GDM1 (cell line): ENCODE data around the gene EXOC4.
"Not testable (repeated sequence)": the region's sequence is repeated elsewhere in the genome, so short reads cannot be mapped to it uniquely, and the experiment has no call there.

Experiments
- DNase-seq: peaks from one replicate; lab custom pipeline; 2025; lab: John Stamatoyannopoulos, UW

Gene EXOC4

GRCh38 chr7:133750287-133750686 is 497.4 kb downstream of the EXOC4 start:
- no peak for DNase-seq

- no peak for DNase-seq
These were observed 498.2 kb downstream of the EXOC4 start for GRCh38 chr7:133751079-133751478.

- no peak for DNase-seq
These were observed 500.6 kb downstream of the EXOC4 start for GRCh38 chr7:133753513-133753912.

GRCh38 chr7:133754708-133755107 is 501.8 kb downstream of the EXOC4 start:
- no peak for DNase-seq

GRCh38 chr7:133755901-133756300 is 503.0 kb downstream of the EXOC4 start:
- DNase-seq, result no peak

GRCh38 chr7:133761443-133761842 is 508.6 kb downstream of the EXOC4 start:
- DNase-seq, result no peak

GRCh38 chr7:133763076-133763640 is 510.3 kb downstream of the EXOC4 start:
- DNase-seq, result no peak

- DNase-seq, result no peak
These were observed 516.8 kb downstream of the EXOC4 start for GRCh38 chr7:133769668-133770067.

- no peak for DNase-seq
These were observed 518.1 kb downstream of the EXOC4 start for GRCh38 chr7:133770863-133771492.

GRCh38 chr7:133771788-133772419 is 519.0 kb downstream of the EXOC4 start:
- no peak for DNase-seq

- DNase-seq, result no peak
These were observed 520.7 kb downstream of the EXOC4 start for GRCh38 chr7:133773601-133774000.

GRCh38 chr7:133775201-133775600 is 522.3 kb downstream of the EXOC4 start:
- no peak for DNase-seq

- DNase-seq, result no peak
These were observed 523.4 kb downstream of the EXOC4 start for GRCh38 chr7:133776266-133776665.

GRCh38 chr7:133777701-133778100 is 524.8 kb downstream of the EXOC4 start:
- no peak for DNase-seq

GRCh38 chr7:133778472-133778871 is 525.6 kb downstream of the EXOC4 start:
- no peak for DNase-seq

- DNase-seq, result not testable (repeated sequence)
These were observed 526.7 kb downstream of the EXOC4 start for GRCh38 chr7:133779538-133779937.

GRCh38 chr7:133780912-133781311 is 528.0 kb downstream of the EXOC4 start:
- DNase-seq, result no peak

- DNase-seq, result no peak
These were observed 528.7 kb downstream of the EXOC4 start for GRCh38 chr7:133781486-133782090.

- no peak for DNase-seq
These were observed 529.6 kb downstream of the EXOC4 start for GRCh38 chr7:133782470-133782869.

GRCh38 chr7:133783276-133783675 is 530.4 kb downstream of the EXOC4 start:
- DNase-seq, result no peak

GRCh38 chr7:133784486-133785001 is 531.7 kb downstream of the EXOC4 start:
- DNase-seq, result no peak

- no peak for DNase-seq
These were observed 533.6 kb downstream of the EXOC4 start for GRCh38 chr7:133786401-133786937.

- DNase-seq, result no peak
These were observed 537.1 kb downstream of the EXOC4 start for GRCh38 chr7:133789974-133790373.
